Smooth muscle cell (in vitro differentiated cells): ENCODE data around the gene GBA3. TPM values are rescaled to one million over a fixed set of nuclear protein-coding genes. Genes with fewer than 3 reads are reported as not detected.

Experiments
- DNase-seq: peaks from one replicate; lab custom pipeline; 2025; ENCODE audit not compliant: unreplicated experiment; lab: John Stamatoyannopoulos, UW
- H2AFZ ChIP-seq: fragments of 200-600 bp; sonication (generic); 2 replicates; pipeline ENCODE4 v1.6.0; 2016; ENCODE audit warnings: antibody characterized with exemption, low read depth, mild to moderate bottlenecking
- H3F3A ChIP-seq: fragments of 200-600 bp; sonication (generic); 2 replicates; pipeline ENCODE4 v1.6.0; 2017; ENCODE audit warnings: antibody characterized with exemption, low read depth
- H3K27ac ChIP-seq: fragments of 200-600 bp; sonication (generic); 2 replicates; pipeline ENCODE4 v1.5.1; 2016; ENCODE audit warnings: low read depth, mild to moderate bottlenecking
- H3K27me3 ChIP-seq: fragments of 200-600 bp; sonication (generic); 2 replicates; pipeline ENCODE4 v1.6.1; 2016; ENCODE audit warnings: low read depth, mild to moderate bottlenecking
- H3K36me3 ChIP-seq: fragments of 200-600 bp; sonication (generic); 2 replicates; pipeline ENCODE4 v1.5.1; 2016; ENCODE audit warnings: low read depth
- H3K4me1 ChIP-seq: fragments of 200-600 bp; sonication (generic); 2 replicates; pipeline ENCODE4 v1.5.1; 2016; ENCODE audit warnings: low read depth
- H3K4me2 ChIP-seq: fragments of 200-600 bp; sonication (generic); 2 replicates; pipeline ENCODE4 v1.6.0; 2016; ENCODE audit warnings: mild to moderate bottlenecking
- H3K4me3 ChIP-seq: fragments of 200-600 bp; sonication (generic); 2 replicates; pipeline ENCODE4 v1.5.1; 2016; ENCODE audit warnings: mild to moderate bottlenecking
- H3K79me2 ChIP-seq: fragments of 200-600 bp; sonication (generic); 2 replicates; pipeline ENCODE4 v1.6.0; 2016; ENCODE audit warnings: low read depth, mild to moderate bottlenecking
- H3K9ac ChIP-seq: fragments of 200-600 bp; sonication (generic); 2 replicates; pipeline ENCODE4 v1.6.0; 2016; ENCODE audit warnings: low read depth
- H3K9me3 ChIP-seq: fragments of 200-600 bp; sonication (generic); replicated peaks from 2 replicates; pipeline ENCODE4 v1.5.1; 2016; ENCODE audit warnings: low read depth
- H4K20me1 ChIP-seq: fragments of 200-600 bp; sonication (generic); 2 replicates; pipeline ENCODE4 v1.6.0; 2016; ENCODE audit warnings: low read depth
- WGBS: methylation state at CpG from one replicate; pipeline ENCODE4 v1.1.7; 2016; ENCODE audit warnings: low lambda C conversion rate; 5-methylcytosine and 5-hydroxymethylcytosine counted together
- polyA plus RNA-seq: library from polyadenylated mRNA; unstranded; fragments of >200 nt; fragmentation: Nextera tagmentation; extraction: Ambion mirVana; gene quantifications from 2 replicates; pipeline ENCODE4 v1.2.1, GENCODE V29; 2016
- total RNA-seq: library from RNA; depleted of rRNA; stranded (reverse); fragments of >200 nt; gene quantifications from 2 replicates; pipeline ENCODE4 v1.2.3, GENCODE V29; 2014
- TF ChIP-seq, protein P1 (sequence below): fragments of 200-600 bp; sonication (generic); IDR thresholded peaks from 2 replicates; pipeline ENCODE4 v1.5.1; 2017; ENCODE audit warnings: borderline replicate concordance, mild to moderate bottlenecking, antibody characterized with exemption; ENCODE audit not compliant: insufficient read depth, poor library complexity, severe bottlenecking

The GBA3 gene
- total and polyA plus RNA-seq, 2 experiments from 2014 or later = not detected

DNA sequence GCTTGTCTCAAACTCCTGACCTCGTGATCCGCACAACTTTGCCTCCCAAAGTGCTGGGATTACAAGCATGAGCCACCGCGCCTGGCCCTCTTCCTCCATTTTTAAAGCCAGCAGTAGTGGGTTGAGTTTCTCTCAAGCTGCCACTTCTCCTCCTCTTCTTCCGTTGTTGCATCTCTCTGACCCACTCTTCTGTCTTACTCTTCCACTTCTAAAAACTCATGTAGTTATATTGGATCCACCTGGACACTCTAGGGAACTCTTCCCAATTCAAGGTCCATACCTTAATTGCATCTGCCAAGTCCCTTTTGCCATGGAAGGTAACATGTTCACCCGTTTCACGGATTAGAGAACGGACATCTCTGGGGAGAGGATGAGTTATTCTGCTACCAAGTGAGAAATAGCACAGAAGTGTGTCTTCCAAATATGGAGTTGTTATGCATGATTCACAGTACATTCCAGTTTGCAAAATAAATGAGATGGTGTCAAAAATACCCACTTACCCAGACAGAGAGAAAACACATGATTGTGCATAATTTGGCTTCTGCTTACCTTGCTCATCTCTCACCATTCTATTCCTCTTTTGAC is 51.8 kb downstream of the GBA3 start:
- DNase-seq = no peak
- WGBS = 92% methylated on average over 8 of the region's 8 CpGs
- Histone ChIP-seq H3K4me3 (no peak overlapping the region), H3K9me3 (no peaks in the 10 kb centered on the region), H3K79me2 (no peaks in the 10 kb centered on the region), H3K27me3 (no peaks in the 10 kb centered on the region), H3K4me2 (no peak overlapping the region), H3K36me3 (no peaks in the 10 kb centered on the region), H4K20me1 (no peaks in the 10 kb centered on the region), H3K4me1 (no peaks in the 10 kb centered on the region), H3K27ac (no peak overlapping the region), H2AFZ (no peak overlapping the region), H3F3A (no peaks in the 10 kb centered on the region), H3K9ac (no peak overlapping the region)
- TF ChIP-seq, protein P1, sequence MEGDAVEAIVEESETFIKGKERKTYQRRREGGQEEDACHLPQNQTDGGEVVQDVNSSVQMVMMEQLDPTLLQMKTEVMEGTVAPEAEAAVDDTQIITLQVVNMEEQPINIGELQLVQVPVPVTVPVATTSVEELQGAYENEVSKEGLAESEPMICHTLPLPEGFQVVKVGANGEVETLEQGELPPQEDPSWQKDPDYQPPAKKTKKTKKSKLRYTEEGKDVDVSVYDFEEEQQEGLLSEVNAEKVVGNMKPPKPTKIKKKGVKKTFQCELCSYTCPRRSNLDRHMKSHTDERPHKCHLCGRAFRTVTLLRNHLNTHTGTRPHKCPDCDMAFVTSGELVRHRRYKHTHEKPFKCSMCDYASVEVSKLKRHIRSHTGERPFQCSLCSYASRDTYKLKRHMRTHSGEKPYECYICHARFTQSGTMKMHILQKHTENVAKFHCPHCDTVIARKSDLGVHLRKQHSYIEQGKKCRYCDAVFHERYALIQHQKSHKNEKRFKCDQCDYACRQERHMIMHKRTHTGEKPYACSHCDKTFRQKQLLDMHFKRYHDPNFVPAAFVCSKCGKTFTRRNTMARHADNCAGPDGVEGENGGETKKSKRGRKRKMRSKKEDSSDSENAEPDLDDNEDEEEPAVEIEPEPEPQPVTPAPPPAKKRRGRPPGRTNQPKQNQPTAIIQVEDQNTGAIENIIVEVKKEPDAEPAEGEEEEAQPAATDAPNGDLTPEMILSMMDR = no peak

DNA sequence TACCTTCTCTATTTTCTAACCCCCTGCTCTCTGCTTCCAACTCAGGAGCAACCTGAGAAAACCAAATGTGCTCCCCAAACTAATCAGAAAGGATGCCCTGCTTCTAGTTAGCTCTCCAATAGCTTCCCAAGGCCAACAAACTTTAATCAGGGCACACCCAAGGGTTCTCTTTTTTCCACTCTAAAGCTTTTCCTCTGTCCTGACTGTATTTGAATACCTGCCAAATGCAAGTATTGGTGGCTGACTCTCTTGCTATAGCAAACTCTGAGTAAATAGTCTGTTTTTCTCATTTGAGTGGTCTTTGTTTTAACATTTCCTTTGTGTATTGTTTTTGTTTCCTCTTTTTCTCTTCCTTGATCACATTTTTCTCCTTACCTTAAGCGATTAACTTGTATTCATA is 52.5 kb downstream of the GBA3 start:
- 84% methylated on average over 1 of the region's 1 CpG for WGBS
- TF ChIP-seq, protein P1 = no peak
- H3K36me3 ChIP-seq = no peaks in the 10 kb centered on the region
- H3K9me3 ChIP-seq = no peaks in the 10 kb centered on the region
- H3K79me2 ChIP-seq = no peaks in the 10 kb centered on the region
- no peak overlapping the region for H2AFZ ChIP-seq
- H3K27me3 ChIP-seq = no peaks in the 10 kb centered on the region
- H3K4me3 ChIP-seq = no peak overlapping the region
- no peak overlapping the region for H3K4me2 ChIP-seq
- no peaks in the 10 kb centered on the region for H3F3A ChIP-seq
- H3K9ac ChIP-seq = no peak overlapping the region
- DNase-seq = no peak
- no peaks in the 10 kb centered on the region for H4K20me1 ChIP-seq
- no peaks in the 10 kb centered on the region for H3K4me1 ChIP-seq
- H3K27ac ChIP-seq = no peak overlapping the region

DNA sequence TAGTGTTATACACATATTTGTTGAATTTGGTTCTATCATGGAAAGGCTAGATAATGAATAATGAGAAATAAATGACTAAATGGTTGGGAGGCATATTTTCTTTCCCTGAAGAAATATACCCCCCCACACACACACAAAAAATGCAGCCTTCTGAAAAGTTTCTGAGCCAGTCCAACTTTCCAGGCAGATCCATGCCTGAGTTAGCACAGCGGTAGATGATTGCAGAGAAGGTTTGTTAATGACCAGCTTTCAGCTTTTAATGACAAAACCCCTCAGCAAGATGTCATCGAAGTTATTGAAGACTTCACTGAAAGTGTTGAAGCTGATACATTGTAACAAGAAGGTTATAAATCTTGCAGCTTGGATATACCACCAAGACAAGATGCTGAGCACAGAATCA is 61.4 kb downstream of the GBA3 start:
- Histone ChIP-seq H3K9ac (no peak overlapping the region), H4K20me1 (no peaks in the 10 kb centered on the region), H3K4me3 (no peak overlapping the region), H3K36me3 (no peaks in the 10 kb centered on the region), H3K4me2 (no peak overlapping the region), H3F3A (no peaks in the 10 kb centered on the region), H3K9me3 (no peaks in the 10 kb centered on the region), H2AFZ (no peak overlapping the region), H3K27me3 (no peaks in the 10 kb centered on the region), H3K79me2 (no peaks in the 10 kb centered on the region), H3K4me1 (no peaks in the 10 kb centered on the region), H3K27ac (no peak overlapping the region)
- TF ChIP-seq, protein P1 = no peak
- 82% methylated on average over 2 of the region's 2 CpGs for WGBS
- no peak for DNase-seq

DNA sequence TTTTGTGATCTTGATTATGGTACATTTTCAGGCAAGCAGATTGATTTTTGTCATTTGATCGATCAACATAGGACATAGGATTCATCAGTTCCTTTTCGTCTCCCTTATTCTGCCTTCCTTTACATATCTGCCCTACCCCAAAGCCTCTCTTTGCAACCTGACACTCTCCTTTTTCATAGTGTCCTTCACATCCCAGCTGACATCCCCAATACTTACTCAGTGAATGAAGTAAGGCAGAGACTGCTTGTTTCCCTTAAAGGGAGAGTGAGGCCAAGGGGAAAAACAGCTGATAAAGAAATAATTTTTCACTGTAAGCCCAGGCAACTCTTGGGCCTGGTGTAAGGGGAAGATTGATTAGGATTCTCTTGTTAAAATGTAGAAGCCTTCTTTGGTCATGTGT is 69.8 kb downstream of the GBA3 start:
- no peaks in the 10 kb centered on the region for H3K9me3 ChIP-seq
- TF ChIP-seq, protein P1 = no peak
- no peak overlapping the region for H3K27ac ChIP-seq
- H3K27me3 ChIP-seq = no peaks in the 10 kb centered on the region
- no peaks in the 10 kb centered on the region for H4K20me1 ChIP-seq
- no peaks in the 10 kb centered on the region for H3K4me1 ChIP-seq
- no peaks in the 10 kb centered on the region for H3K79me2 ChIP-seq
- H3K9ac ChIP-seq = no peak overlapping the region
- DNase-seq = no peak
- no peak overlapping the region for H3K4me2 ChIP-seq
- H3F3A ChIP-seq = no peaks in the 10 kb centered on the region
- H3K4me3 ChIP-seq = no peak overlapping the region
- WGBS = 72% methylated on average over 2 of the region's 2 CpGs
- no peaks in the 10 kb centered on the region for H3K36me3 ChIP-seq
- no peak overlapping the region for H2AFZ ChIP-seq
